ENCODE measurements around the gene COX7A2.
A peak's percentile ranks its signal among the peaks of the same experiment; 100 is the strongest.

Gene COX7A2

GRCh38 chr6:75205776-75206575 lies 37.6 kb downstream of the COX7A2 start, which contains the start of gene COL12A1:
Gene COL12A1 (minus strand): TSS chr6:75206053. CDS start chr6:75202792, 3,261 bp downstream.
- in situ Hi-C loops (cut with HindIII; ENCODE audit: low pct_ligation_motif_present, low pct_unique_long_range_greater_than_20kb, low sequenced_read_pairs): no loop called here
- peak; percentile 93 for DNase-seq

GRCh38 chr6:75204959-75205775 lies 38.4 kb downstream of the COX7A2 start:
- peak; percentile 72 for DNase-seq
- in situ Hi-C loops (cut with HindIII; ENCODE audit: low pct_ligation_motif_present, low pct_unique_long_range_greater_than_20kb, low sequenced_read_pairs): no loop called here

- in situ Hi-C loops (cut with HindIII; ENCODE audit: low pct_ligation_motif_present, low pct_unique_long_range_greater_than_20kb, low sequenced_read_pairs): no loop called here
- peak; percentile 87 for DNase-seq
Observed at GRCh38 chr6:75204217-75204958, 39.2 kb downstream of the COX7A2 start.

GRCh38 chr6:75203721-75204120 lies 39.9 kb downstream of the COX7A2 start:
- DNase-seq: no peak
- in situ Hi-C loops (cut with HindIII; ENCODE audit: low pct_ligation_motif_present, low pct_unique_long_range_greater_than_20kb, low sequenced_read_pairs): no loop called here

- in situ Hi-C loops (cut with HindIII; ENCODE audit: low pct_ligation_motif_present, low pct_unique_long_range_greater_than_20kb, low sequenced_read_pairs): no loop called here
- no peak for DNase-seq
Observed at GRCh38 chr6:75202676-75203131, 40.9 kb downstream of the COX7A2 start.

- DNase-seq: peak; percentile 41
- in situ Hi-C loops (cut with HindIII; ENCODE audit: low pct_ligation_motif_present, low pct_unique_long_range_greater_than_20kb, low sequenced_read_pairs): no loop called here
Observed at GRCh38 chr6:75201901-75202672, 41.5 kb downstream of the COX7A2 start.

GRCh38 chr6:75201021-75201420 lies 42.6 kb downstream of the COX7A2 start:
- no peak for DNase-seq
- in situ Hi-C loops (cut with HindIII; ENCODE audit: low pct_ligation_motif_present, low pct_unique_long_range_greater_than_20kb, low sequenced_read_pairs): no loop called here

- no peak for DNase-seq
- in situ Hi-C loops (cut with HindIII; ENCODE audit: low pct_ligation_motif_present, low pct_unique_long_range_greater_than_20kb, low sequenced_read_pairs): no loop called here
Observed at GRCh38 chr6:75199889-75200288, 43.7 kb downstream of the COX7A2 start.

- DNase-seq: no peak
- in situ Hi-C loops (cut with HindIII; ENCODE audit: low pct_ligation_motif_present, low pct_unique_long_range_greater_than_20kb, low sequenced_read_pairs): no loop called here
Observed at GRCh38 chr6:75196081-75196687, 47.4 kb downstream of the COX7A2 start.

GRCh38 chr6:75188221-75188925 lies 55.2 kb downstream of the COX7A2 start:
- in situ Hi-C loops (cut with HindIII; ENCODE audit: low pct_ligation_motif_present, low pct_unique_long_range_greater_than_20kb, low sequenced_read_pairs): no loop called here
- no peak for DNase-seq

Measured in ACHN (cell line).